Retinal pigment epithelial cell (primary cell): ENCODE results near the gene CXorf38.

Experiments
- DNase-seq: peaks from one replicate; pipeline ENCODE4 v3.0.0-alpha.2; 2010; ENCODE audit warnings: low read depth
- H3K4me3 ChIP-seq: 2 replicates; pipeline ENCODE4 v1.5.1; 2011; ENCODE audit warnings: mild to moderate bottlenecking, low read length, control low read depth, moderate library complexity
- TF ChIP-seq, protein P1 (sequence below): conservative IDR thresholded peaks from 2 replicates; pipeline ENCODE4 v1.5.1; 2011; ENCODE audit warnings: low read depth, low read length, control low read depth, inconsistent platforms

Gene CXorf38

DNA sequence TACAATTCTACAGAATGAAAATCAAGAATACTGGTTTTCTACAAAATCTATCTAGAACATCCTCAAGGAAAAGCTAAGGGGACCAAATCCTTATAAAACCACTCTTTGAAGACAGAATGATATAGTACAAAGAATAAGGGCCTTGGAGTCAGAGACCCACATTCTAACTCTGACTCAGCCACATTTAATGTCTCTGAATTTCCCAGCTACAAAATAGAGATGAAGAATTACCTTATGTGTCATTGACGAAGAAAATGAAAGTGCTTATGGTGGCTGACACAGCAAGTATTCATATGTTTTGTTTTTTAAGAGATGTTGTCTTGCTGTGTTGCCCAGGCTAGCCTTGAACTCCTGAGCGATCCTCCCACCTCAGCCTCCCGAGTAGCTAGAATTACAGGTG is 35.9 kb upstream of the CXorf38 start:
- TF ChIP-seq, protein P1, sequence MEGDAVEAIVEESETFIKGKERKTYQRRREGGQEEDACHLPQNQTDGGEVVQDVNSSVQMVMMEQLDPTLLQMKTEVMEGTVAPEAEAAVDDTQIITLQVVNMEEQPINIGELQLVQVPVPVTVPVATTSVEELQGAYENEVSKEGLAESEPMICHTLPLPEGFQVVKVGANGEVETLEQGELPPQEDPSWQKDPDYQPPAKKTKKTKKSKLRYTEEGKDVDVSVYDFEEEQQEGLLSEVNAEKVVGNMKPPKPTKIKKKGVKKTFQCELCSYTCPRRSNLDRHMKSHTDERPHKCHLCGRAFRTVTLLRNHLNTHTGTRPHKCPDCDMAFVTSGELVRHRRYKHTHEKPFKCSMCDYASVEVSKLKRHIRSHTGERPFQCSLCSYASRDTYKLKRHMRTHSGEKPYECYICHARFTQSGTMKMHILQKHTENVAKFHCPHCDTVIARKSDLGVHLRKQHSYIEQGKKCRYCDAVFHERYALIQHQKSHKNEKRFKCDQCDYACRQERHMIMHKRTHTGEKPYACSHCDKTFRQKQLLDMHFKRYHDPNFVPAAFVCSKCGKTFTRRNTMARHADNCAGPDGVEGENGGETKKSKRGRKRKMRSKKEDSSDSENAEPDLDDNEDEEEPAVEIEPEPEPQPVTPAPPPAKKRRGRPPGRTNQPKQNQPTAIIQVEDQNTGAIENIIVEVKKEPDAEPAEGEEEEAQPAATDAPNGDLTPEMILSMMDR = no peak
- no peak for DNase-seq
- H3K4me3 ChIP-seq = no peak overlapping the region

DNA sequence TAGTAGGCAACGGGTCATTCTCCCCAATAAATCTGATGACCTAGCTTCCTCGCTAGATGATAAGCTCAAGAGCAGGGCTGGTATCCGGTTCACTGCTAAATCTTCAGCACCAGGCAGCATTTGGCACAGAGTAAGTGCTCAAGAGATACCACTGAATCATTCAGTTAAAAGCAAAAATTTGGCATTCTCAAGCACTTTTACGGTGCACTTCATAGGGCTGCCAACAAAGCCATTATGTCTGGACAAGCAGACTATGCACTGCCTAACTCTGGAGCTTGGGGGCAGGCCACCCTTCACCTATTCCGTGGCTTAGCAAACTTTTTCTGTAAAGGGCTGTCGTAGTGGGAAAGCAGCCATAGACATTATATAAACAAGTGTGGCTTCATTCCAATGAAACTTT is 23.8 kb upstream of the CXorf38 start:
- no peak overlapping the region for H3K4me3 ChIP-seq
- TF ChIP-seq, protein P1 = no peak
- no peak for DNase-seq

DNA sequence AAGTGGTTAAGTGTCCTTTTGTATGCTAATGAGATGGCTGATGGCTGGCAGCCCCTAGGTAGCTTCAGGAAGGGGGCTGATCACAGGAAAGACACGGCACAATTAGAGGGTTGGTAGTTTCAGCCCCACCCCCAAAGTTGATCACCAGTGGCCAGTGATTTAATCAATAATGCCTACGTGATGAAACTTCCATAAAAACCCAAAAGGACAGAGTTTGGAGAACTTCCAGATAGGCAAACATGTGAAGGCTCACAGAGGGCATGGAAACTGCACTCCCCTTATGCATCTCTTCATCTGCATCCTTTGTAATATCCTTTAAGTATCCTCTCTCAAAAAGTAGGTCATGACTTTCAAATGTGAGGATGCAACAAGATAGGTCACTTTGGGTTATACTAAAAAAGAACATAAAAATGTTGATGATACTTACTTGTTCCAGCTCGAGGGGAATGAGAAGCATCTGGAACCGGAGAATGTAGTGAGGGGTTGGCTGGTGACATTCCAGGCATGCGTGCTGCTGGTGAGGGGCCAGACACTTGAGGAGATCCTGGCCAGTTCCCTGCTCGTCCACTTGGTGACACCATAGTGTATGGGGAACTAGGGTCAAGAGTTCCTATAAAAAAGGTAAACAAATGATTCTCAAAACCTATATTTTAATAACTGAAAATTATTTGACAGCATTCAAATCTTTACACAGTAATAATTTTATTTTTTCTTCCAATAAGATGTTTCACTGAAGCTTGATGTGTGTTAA is 16.7 kb upstream of the CXorf38 start:
- no peak overlapping the region for H3K4me3 ChIP-seq
- no peak for DNase-seq
- TF ChIP-seq, protein P1 = peak; percentile 60

DNA sequence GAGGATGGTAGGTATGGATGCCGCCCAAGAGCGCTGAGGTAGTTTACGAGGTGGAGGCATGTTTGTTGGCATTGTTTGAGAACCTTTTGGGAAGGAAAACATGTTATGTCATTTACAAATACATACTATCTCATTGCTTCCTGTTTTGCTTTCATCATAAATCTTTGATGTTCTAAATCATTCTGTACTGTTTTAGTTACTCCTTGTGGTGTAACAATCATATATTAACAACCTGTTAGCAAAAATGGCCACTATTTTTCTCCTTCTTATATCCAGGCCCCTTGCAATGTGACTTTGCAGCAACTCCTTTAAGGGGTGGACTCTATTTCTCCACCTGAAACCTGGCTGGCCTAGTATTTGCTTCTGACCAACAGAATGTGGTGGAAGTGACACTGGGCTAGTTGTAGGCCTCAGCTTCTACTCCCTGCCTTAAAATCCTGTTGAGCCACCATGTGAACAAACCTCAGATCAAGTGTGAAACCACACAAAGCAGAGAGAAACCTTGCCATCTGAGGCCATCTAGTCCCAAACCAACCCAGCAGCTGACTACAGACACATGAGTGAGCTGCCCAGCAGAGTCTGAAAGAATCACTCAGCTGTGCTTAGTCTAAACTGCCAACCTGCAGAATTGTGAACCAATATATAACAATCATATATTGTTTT is 15.8 kb upstream of the CXorf38 start:
- TF ChIP-seq, protein P1 = no peak
- H3K4me3 ChIP-seq = no peak overlapping the region
- DNase-seq = no peak

DNA sequence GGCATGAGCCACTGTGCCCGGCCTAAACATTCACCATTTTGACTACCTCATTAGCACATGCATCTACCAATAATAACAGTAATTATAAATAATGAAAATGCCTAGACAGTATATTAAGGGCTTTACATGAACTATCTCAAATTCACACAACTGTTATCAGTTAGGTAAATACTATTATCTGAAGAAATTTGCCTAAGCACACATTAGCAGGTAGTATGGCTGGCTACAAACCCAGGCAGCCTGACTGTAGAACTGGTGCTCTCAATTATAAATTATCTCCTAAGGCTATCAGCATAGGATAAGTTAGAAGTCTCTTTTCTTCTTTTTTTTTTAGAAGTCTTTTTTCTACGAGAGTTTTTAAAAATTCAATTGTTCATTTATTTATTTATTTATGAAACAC is 14.1 kb upstream of the CXorf38 start:
- no peak for DNase-seq
- TF ChIP-seq, protein P1 = no peak
- no peak overlapping the region for H3K4me3 ChIP-seq

DNA sequence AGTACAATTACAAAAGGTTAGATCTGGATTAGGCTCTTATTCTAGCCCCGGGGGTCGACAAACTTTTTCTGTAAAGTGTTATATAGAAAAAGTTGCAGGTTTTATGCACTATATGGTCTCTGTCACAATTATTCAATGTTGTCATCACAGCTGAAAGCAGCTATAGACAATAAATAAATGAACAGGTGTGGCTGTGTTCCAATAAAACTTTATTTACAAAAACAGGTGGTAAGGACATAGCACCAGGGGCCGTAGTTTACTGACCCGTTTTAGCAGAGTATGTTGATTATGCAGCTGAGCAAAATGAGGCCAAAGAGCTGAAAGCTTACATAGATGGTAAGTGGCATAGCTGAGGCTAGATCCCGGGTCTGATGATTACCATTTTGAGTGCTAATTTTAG is 13.0 kb upstream of the CXorf38 start:
- DNase-seq = no peak
- TF ChIP-seq, protein P1 = no peak
- no peak overlapping the region for H3K4me3 ChIP-seq

DNA sequence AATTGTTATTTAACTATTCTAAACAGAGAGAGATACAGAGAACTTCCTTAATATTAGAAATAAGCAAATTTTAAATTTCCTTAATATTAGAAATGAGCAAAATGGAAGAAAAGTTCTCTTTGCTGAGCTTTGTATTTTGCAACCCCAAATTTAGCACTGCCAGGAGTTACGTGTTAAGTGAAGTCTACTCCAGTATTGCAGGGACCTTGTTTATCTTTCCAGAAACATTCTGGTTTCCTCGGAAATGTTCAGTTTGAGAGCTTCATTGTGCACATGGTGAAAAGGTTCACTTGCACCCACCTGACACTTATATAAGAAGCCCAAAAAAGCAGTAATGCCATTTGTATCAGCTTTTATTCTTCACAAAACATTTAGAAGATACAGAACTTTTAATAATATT is 6.2 kb upstream of the CXorf38 start:
- TF ChIP-seq, protein P1 = no peak
- no peak for DNase-seq
- no peak overlapping the region for H3K4me3 ChIP-seq
